ENCODE results near the gene CHFR. TPM values are rescaled to one million over a fixed set of nuclear protein-coding genes. Genes with fewer than 3 reads are reported as not detected.
"Not testable (repeated sequence)": the region's sequence is repeated elsewhere in the genome, so short reads cannot be mapped to it uniquely, and the experiment has no call there.

Gene CHFR
- total and polyA plus RNA-seq, 3 donors from 2014 or later = 62.2 to 100 (median 89.6) TPM

DNA sequence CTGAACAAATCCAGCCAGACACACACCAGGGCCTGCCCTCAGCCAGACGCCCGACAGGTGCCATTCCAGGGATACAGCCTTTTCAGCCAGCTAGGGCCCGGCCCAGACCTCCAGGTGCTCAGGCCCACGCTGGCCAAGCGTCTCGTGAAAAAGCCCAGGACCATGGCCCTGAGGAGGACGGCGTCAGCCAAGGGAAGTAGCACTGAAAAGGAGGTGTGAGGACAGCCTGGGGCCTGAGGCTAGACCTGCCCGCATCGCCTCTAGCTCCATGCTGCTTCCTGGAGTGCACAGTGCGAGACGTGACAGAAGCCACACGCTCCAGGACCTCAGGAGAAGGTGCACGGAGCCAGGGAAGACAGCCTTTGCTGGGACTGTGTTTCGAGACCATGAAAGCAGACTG lies 88.6 kb downstream of the CHFR start:
- TF ChIP-seq, protein P1, sequence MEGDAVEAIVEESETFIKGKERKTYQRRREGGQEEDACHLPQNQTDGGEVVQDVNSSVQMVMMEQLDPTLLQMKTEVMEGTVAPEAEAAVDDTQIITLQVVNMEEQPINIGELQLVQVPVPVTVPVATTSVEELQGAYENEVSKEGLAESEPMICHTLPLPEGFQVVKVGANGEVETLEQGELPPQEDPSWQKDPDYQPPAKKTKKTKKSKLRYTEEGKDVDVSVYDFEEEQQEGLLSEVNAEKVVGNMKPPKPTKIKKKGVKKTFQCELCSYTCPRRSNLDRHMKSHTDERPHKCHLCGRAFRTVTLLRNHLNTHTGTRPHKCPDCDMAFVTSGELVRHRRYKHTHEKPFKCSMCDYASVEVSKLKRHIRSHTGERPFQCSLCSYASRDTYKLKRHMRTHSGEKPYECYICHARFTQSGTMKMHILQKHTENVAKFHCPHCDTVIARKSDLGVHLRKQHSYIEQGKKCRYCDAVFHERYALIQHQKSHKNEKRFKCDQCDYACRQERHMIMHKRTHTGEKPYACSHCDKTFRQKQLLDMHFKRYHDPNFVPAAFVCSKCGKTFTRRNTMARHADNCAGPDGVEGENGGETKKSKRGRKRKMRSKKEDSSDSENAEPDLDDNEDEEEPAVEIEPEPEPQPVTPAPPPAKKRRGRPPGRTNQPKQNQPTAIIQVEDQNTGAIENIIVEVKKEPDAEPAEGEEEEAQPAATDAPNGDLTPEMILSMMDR (IDR thresholded peaks at IDR 0.05) = no peak
- TF ChIP-seq POLR2A (IDR thresholded peaks at IDR 0.05) = no peak
- Histone ChIP-seq H3K27me3 (no peaks in the 10 kb centered on the region), H3K9me3 (no peaks in the 10 kb centered on the region), H3K36me3 (ENCODE audit: low read depth, missing control alignments) (no peaks in the 10 kb centered on the region), H3K4me3 (no peak overlapping the region), H3K27ac (no peak overlapping the region), H3K4me1 (no peaks in the 10 kb centered on the region)
- no peak for DNase-seq
- WGBS, 2 donors = 93 to 94% methylated on average over 9 to 15 of the region's 15 CpGs
- intact Hi-C loops (cut with DNase I; ENCODE audit: low total_unique reads) = no loop called here

- DNase-seq = no peak
- H3K9me3 ChIP-seq = no peaks in the 10 kb centered on the region
- no peaks in the 10 kb centered on the region for H3K27me3 ChIP-seq
- no peak for TF ChIP-seq POLR2A (IDR thresholded peaks at IDR 0.05)
- TF ChIP-seq, protein P1 (IDR thresholded peaks at IDR 0.05) = no peak
- H3K36me3 ChIP-seq (ENCODE audit: low read depth, missing control alignments) = no peaks in the 10 kb centered on the region
- intact Hi-C loops (cut with DNase I; ENCODE audit: low total_unique reads) = no loop called here
- WGBS, 2 donors = 93 to 94% methylated on average over 23 to 24 of the region's 24 CpGs
- H3K4me3 ChIP-seq = no peak overlapping the region
- H3K27ac ChIP-seq = no peak overlapping the region
- H3K4me1 ChIP-seq = no peaks in the 10 kb centered on the region
Observed at GRCh38 chr12:132797820-132798570, 89.4 kb downstream of the CHFR start.

DNA sequence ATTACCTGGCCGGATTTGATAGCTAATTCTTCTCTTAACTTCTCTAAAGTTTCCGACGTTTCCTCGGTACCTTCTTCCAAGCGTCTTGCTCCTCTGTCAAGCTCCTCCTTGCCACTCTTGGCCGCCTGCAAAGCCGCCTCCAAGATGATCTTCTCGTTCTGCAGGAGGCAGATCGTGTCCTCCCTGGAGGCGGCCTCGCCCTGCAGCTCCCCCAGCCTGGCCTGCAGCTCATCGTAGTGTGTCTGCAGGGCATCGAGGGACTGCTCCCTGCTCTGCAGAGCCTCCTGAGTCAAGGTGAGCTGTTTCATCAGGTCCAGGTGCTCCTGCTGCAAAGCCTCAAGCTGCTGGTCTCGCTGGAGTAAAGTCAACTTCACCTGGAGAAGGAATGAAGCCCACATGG lies 91.6 kb downstream of the CHFR start:
- intact Hi-C loops (cut with DNase I; ENCODE audit: low total_unique reads) = no loop called here
- 92 to 94% methylated on average over 14 of the region's 14 CpGs for WGBS, 2 donors
- no peak for TF ChIP-seq POLR2A (IDR thresholded peaks at IDR 0.05)
- TF ChIP-seq, protein P1 (IDR thresholded peaks at IDR 0.05) = no peak
- Histone ChIP-seq H3K36me3 (ENCODE audit: low read depth, missing control alignments) (no peaks in the 10 kb centered on the region), H3K27ac (no peak overlapping the region), H3K4me1 (no peaks in the 10 kb centered on the region), H3K9me3 (no peaks in the 10 kb centered on the region), H3K27me3 (no peaks in the 10 kb centered on the region), H3K4me3 (no peak overlapping the region)
- no peak for DNase-seq

GRCh38 chr12:132791940-132792339 lies 95.5 kb downstream of the CHFR start:
- H3K4me1 ChIP-seq; H3K27ac ChIP-seq; H3K4me3 ChIP-seq; H3K27me3 ChIP-seq; H3K36me3 ChIP-seq (ENCODE audit: low read depth, missing control alignments); DNase-seq; intact Hi-C loops (cut with DNase I; ENCODE audit: low total_unique reads); H3K9me3 ChIP-seq: not testable (repeated sequence)
- WGBS, 2 donors = 95 to 100% methylated on average over 1 to 2 of the region's 2 CpGs

- no peaks in the 10 kb centered on the region for H3K36me3 ChIP-seq (ENCODE audit: low read depth, missing control alignments)
- no peaks in the 10 kb centered on the region for H3K27me3 ChIP-seq
- H3K4me3 ChIP-seq = no peak overlapping the region
- H3K9me3 ChIP-seq = no peaks in the 10 kb centered on the region
- TF ChIP-seq, protein P1 (IDR thresholded peaks at IDR 0.05) = no peak
- no peak for TF ChIP-seq POLR2A (IDR thresholded peaks at IDR 0.05)
- 96 to 97% methylated on average over 21 of the region's 21 CpGs for WGBS, 2 donors
- H3K27ac ChIP-seq = no peak overlapping the region
- no peak for DNase-seq
- no peaks in the 10 kb centered on the region for H3K4me1 ChIP-seq
- intact Hi-C loops (cut with DNase I; ENCODE audit: low total_unique reads) = no loop called here
Observed at GRCh38 chr12:132789099-132789471, 98.3 kb downstream of the CHFR start.

All from testis (tissue), 3 donors.